ENCODE data around the gene PREB. TPM values are rescaled to one million over a fixed set of nuclear protein-coding genes. Genes with fewer than 3 reads are reported as not detected.

The PREB gene
- total and polyA plus RNA-seq, 8 donors = 14.2 to 107 (median 41.0) TPM

DNA sequence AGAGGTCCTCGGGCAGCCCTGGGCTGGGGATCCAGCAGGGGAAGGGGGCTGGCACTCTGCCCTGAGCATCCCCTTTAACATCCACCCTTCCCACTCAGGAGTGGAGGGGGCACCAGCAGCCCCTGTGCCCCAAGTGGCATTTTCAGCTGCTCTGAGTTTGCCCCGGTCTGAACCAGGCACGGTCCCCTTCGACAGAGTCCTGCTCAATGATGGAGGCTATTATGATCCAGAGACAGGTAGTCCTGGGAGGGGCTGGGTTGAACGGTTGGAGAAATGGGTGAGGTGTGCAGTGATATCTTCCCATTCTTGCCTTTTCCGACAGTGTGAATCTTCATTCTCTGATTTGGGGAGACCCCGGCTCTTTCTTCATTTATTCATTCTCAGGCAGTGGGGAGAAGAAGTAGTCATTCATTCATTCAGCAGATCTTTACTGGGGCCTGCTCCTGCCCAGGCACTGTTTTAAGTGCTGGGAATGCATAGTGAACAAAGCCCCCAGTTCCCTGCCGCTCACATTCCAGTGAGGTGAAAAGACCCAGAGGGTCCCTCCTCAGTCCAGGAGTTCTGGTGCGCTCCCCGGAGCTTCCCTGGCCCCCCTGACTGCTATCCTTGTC is 49.3 kb downstream of the PREB start:
- no peaks in the 10 kb centered on the region for H3K27me3 ChIP-seq
- peak overlapping the region; percentile 83 to 92 (median 89) for H3K27ac ChIP-seq
- intact Hi-C loops (cut with DNase I; ENCODE audit: low total_unique reads) = loop anchor here (10.0 kb wide), 1 partner anchor 50 kb away; the partner anchor contains the start of gene TMEM214
- H3K36me3 ChIP-seq = peaks cover 0 to 17% (median 6%) of the 10 kb centered on the region in 4 donors
- DNase-seq = no peak
- TF ChIP-seq, protein P1, sequence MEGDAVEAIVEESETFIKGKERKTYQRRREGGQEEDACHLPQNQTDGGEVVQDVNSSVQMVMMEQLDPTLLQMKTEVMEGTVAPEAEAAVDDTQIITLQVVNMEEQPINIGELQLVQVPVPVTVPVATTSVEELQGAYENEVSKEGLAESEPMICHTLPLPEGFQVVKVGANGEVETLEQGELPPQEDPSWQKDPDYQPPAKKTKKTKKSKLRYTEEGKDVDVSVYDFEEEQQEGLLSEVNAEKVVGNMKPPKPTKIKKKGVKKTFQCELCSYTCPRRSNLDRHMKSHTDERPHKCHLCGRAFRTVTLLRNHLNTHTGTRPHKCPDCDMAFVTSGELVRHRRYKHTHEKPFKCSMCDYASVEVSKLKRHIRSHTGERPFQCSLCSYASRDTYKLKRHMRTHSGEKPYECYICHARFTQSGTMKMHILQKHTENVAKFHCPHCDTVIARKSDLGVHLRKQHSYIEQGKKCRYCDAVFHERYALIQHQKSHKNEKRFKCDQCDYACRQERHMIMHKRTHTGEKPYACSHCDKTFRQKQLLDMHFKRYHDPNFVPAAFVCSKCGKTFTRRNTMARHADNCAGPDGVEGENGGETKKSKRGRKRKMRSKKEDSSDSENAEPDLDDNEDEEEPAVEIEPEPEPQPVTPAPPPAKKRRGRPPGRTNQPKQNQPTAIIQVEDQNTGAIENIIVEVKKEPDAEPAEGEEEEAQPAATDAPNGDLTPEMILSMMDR (IDR thresholded peaks at IDR 0.05) = peak in 1 of 7 experiments; percentile 18
- no peak for TF ChIP-seq POLR2AphosphoS5 (IDR thresholded peaks at IDR 0.05)
- no peaks in the 10 kb centered on the region for H3K9me3 ChIP-seq
- H3K4me1 ChIP-seq = peaks cover 41 to 80% (median 66%) of the 10 kb centered on the region in 4 donors
- H3K4me3 ChIP-seq = peak overlapping the region; percentile 63 to 79 (median 65)
- 53 to 60% (median 55%) methylated on average over 10 of the region's 10 CpGs for WGBS, 5 donors

DNA sequence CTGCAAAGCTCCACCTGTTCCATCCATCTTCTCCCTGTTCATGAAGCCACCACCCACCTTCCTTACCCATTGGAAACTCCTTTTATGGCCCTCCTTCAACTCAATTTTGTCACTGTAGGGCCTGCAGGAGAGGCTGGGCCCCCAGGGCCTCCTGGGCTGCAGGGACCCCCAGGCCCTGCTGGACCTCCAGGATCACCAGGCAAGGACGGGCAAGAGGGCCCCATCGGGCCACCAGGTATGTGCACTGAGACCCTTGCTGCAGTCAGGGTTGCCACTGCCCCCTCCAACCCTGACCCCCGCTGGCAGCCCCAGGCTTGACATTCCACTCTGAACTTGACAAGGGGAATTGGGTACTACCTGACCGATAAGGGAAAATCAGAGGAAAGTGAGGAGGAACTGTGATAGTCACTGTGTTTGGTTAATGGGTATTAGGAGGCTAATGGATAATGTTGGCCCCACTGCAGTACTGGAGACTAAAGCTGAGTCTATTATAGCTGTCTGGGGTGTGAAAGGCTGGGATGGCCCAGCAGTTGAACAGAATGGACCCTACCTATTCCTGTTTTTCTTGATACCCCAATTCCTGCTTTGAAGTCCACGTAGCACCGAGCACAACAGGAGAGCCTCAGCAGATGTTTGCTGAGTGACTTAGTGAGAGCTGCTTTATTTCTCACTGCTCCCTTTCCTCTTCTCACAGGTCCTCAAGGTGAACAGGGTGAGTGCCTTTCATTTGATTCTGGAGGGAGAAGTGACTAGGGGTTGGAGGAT is 50.0 kb downstream of the PREB start:
- Histone ChIP-seq H3K9me3 (no peaks in the 10 kb centered on the region), H3K4me1 (peaks cover 41 to 87% (median 69%) of the 10 kb centered on the region in 4 donors), H3K27me3 (no peaks in the 10 kb centered on the region), H3K36me3 (peaks cover 0 to 17% (median 6%) of the 10 kb centered on the region in 4 donors), H3K27ac (no peak overlapping the region), H3K4me3 (no peak overlapping the region)
- DNase-seq = no peak
- intact Hi-C loops (cut with DNase I; ENCODE audit: low total_unique reads) = loop anchor here (10.0 kb wide), 1 partner anchor 50 kb away; the partner anchor contains the start of gene TMEM214
- 71 to 90% (median 85%) methylated on average over 4 to 6 of the region's 6 CpGs for WGBS, 5 donors
- TF ChIP-seq POLR2AphosphoS5 (IDR thresholded peaks at IDR 0.05) (no peak), EP300 (IDR thresholded peaks at IDR 0.05) (no peak), POLR2A (IDR thresholded peaks at IDR 0.05) (no peak)

DNA sequence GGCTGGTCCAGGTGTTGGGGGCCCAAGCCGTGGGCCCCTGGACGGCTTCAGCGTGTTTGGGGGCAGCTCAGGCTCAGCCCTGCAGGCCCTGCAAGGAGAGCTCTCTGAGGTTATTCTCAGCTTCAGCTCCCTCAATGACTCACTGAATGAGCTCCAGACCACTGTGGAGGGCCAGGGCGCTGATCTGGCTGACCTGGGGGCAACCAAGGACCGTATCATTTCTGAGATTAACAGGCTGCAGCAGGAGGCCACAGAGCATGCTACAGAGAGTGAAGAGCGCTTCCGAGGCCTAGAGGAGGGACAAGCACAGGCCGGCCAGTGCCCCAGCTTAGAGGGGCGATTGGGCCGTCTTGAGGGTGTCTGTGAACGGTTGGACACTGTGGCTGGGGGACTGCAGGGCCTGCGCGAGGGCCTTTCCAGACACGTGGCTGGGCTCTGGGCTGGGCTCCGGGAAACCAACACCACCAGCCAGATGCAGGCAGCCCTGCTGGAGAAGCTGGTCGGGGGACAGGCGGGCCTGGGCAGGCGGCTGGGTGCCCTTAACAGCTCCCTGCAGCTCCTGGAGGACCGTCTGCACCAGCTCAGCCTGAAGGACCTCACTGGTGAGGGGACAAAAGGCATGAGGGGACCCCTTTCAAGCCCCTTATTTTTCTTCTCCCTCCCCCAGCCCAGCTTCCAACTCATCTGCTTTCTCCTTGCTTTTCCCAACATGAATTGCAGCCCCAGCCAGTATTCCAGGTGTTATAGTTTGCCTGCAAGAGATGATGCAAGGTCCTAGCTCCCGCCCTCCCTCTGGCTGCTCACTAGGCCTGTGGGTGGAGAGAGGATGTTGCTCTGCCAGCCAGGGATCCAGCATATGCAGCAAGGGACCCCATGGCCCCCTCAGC is 50.8 kb downstream of the PREB start:
- DNase-seq = no peak
- Histone ChIP-seq H3K4me3 (no peak overlapping the region), H3K4me1 (peaks cover 41 to 87% (median 69%) of the 10 kb centered on the region in 4 donors), H3K36me3 (peaks cover 0 to 17% (median 6%) of the 10 kb centered on the region in 4 donors), H3K9me3 (no peaks in the 10 kb centered on the region), H3K27me3 (peaks cover 0 to 4% (median 0%) of the 10 kb centered on the region in 3 donors), H3K27ac (no peak overlapping the region)
- intact Hi-C loops (cut with DNase I; ENCODE audit: low total_unique reads) = loop anchor here (10.0 kb wide), 1 partner anchor 49 kb away; the partner anchor contains the start of gene TMEM214
- TF ChIP-seq, protein P1 (IDR thresholded peaks at IDR 0.05) = no peak
- no peak for TF ChIP-seq POLR2AphosphoS5 (IDR thresholded peaks at IDR 0.05)
- 71 to 88% (median 85%) methylated on average over 16 to 20 of the region's 20 CpGs for WGBS, 5 donors

GRCh38 chr2:27082773-27083409 is 51.5 kb downstream of the PREB start:
- peak overlapping the region in 2 of 5 donors; percentile 3 for H3K27ac ChIP-seq
- 76 to 100% (median 90%) methylated on average over 5 to 27 of the region's 27 CpGs for WGBS, 5 donors
- no peaks in the 10 kb centered on the region for H3K9me3 ChIP-seq
- H3K27me3 ChIP-seq = peaks cover 0 to 5% (median 0%) of the 10 kb centered on the region in 3 donors
- peaks cover 0 to 17% (median 6%) of the 10 kb centered on the region in 4 donors for H3K36me3 ChIP-seq
- H3K4me1 ChIP-seq = peaks cover 41 to 83% (median 69%) of the 10 kb centered on the region in 4 donors
- intact Hi-C loops (cut with DNase I; ENCODE audit: low total_unique reads) = loop anchor here (10.0 kb wide), 1 partner anchor 48 kb away; the partner anchor contains the start of gene TMEM214
- no peak for TF ChIP-seq POLR2AphosphoS5 (IDR thresholded peaks at IDR 0.05)
- no peak for TF ChIP-seq EP300 (IDR thresholded peaks at IDR 0.05)
- TF ChIP-seq POLR2A (IDR thresholded peaks at IDR 0.05) = no peak
- TF ChIP-seq, protein P1 (IDR thresholded peaks at IDR 0.05) = no peak
- peak overlapping the region in 1 of 4 donors; percentile 4 for H3K4me3 ChIP-seq
- DNase-seq = no peak

Measured in stomach (tissue), 9 donors.